HFF-Myc (cell line): ENCODE results near the gene ANAPC5.

Experiments used
- DNase-seq: peaks from one replicate; pipeline ENCODE4 v3.0.0-alpha.2; 2011; ENCODE audit warnings: low read depth; ENCODE audit errors: extremely low read depth
- H3K4me3 ChIP-seq: replicated peaks from 2 replicates; pipeline ENCODE4 v1.5.1; 2011; ENCODE audit warnings: low read depth, mild to moderate bottlenecking, control low read depth, low read length
- TF ChIP-seq, protein P1 (sequence below): IDR thresholded peaks from 2 replicates; pipeline ENCODE4 v1.5.1; 2012; ENCODE audit warnings: mild to moderate bottlenecking, low read depth, low read length, control low read depth; ENCODE audit errors: missing control alignments

ANAPC5 gene

DNA sequence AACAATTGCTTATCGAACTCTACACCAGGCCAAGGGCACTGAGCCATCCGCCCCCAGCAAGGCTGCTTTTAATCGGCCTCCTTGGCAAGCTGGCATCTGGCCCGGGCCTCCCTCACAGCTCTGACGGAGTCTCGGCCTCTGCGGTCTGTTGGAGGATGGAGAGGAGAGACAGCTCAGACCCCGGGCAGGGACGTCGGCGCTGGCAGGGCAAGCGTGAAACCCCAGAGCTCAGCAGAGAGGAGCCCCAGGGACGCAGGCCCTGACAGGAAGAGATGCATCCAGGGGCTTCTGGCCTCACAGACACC is 73.2 kb downstream of the ANAPC5 start:
- H3K4me3 ChIP-seq, result no peak overlapping the region
- TF ChIP-seq, protein P1, sequence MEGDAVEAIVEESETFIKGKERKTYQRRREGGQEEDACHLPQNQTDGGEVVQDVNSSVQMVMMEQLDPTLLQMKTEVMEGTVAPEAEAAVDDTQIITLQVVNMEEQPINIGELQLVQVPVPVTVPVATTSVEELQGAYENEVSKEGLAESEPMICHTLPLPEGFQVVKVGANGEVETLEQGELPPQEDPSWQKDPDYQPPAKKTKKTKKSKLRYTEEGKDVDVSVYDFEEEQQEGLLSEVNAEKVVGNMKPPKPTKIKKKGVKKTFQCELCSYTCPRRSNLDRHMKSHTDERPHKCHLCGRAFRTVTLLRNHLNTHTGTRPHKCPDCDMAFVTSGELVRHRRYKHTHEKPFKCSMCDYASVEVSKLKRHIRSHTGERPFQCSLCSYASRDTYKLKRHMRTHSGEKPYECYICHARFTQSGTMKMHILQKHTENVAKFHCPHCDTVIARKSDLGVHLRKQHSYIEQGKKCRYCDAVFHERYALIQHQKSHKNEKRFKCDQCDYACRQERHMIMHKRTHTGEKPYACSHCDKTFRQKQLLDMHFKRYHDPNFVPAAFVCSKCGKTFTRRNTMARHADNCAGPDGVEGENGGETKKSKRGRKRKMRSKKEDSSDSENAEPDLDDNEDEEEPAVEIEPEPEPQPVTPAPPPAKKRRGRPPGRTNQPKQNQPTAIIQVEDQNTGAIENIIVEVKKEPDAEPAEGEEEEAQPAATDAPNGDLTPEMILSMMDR, result no peak
- DNase-seq, result no peak

DNA sequence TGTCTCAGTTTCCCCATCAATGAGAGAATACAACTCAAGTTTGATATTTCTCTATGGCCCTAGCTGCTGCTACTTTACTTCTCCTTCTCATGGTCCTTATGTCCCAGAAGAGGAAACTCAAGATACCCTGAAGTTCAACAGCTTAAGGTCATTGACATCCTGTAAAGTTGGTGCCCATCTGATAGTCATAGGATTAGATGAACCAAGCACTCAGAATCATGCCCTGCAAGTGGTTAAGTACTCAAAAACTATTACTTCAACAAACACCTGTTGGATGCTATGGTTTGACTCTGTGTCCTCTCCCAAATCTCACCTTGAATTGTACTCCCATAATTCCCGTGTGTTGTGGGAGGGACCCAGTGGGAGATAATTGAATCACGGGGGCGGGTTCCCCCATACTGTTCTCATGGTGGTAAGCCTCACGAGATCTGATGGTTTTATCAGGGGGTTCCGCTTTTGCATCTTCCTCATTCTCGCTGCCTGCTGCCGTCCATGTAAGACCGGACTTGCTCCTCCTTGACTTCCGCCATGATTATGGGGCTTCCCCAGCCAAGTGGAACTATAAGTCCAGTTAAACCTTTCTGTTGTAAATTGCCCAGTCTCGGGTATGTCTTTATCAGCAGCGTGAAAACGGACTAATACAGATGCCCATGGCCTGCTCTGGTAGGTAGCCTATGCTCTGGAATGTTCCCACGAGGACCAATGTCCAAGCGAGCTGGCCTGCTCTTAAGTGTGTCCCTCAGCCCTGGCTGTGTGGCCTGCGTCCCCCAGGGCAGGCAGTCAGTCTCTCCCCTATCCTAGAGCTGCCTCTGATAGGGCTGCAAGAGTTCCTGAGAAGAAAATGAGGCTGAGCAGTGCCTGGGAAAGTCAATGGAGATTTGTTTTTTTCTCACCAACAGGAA is 73.8 kb downstream of the ANAPC5 start:
- TF ChIP-seq, protein P1, result no peak
- DNase-seq, result no peak
- H3K4me3 ChIP-seq, result no peak overlapping the region

DNA sequence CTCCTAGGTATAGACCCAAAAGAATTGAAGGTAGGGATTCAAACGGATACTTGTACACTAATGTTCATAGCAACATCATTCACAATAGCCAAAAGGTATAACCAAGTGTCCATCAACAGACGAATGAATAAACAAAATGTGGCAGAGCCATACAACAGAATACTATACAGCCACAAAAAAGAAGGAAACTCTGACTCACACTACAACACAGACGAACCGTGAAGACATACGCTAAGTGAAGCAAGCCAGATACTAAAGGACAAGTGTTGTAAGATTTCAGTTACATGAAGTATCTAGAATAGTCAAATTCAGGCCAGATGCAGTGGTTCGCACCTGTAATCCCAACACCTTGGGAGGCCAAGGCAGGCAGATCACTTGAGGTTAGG is 74.8 kb downstream of the ANAPC5 start:
- TF ChIP-seq, protein P1, result no peak
- H3K4me3 ChIP-seq, result no peak overlapping the region
- no peak for DNase-seq

DNA sequence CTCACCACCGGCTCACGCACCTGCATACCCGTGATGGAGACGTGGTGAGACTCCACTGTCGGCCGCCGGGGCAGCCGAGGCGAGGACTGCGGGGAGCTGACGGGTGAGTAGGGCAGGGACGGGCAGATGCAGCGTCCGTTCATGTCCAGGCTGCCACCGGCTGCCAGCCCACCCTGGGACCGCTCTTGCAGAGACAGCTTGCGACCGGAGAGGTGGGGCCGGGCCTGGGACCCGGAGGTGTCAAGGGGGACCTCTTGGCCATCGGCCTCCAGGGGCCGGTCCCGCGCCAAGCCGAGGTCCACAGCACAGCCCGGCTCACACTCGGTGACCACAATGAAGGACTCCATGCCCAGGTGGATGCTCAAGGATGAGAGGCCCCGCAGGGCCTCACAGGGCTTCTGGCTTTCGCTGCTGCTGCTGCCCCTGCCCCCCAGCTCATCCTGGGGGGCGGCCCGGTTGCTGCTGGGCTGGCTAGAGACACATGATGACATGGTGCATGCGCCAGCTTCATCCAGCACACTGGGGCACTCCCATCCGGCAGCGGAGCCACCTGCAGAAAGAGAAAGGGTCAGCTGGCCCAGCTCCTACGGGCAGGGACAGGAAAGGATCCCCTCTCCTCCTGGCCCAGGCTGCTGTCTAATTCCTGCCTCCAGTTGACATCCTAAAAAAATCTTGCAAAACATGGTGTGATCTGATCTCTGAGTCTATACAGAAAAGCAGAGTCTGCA is 78.0 kb downstream of the ANAPC5 start:
- TF ChIP-seq, protein P1, result no peak
- no peak for DNase-seq
- no peak overlapping the region for H3K4me3 ChIP-seq

DNA sequence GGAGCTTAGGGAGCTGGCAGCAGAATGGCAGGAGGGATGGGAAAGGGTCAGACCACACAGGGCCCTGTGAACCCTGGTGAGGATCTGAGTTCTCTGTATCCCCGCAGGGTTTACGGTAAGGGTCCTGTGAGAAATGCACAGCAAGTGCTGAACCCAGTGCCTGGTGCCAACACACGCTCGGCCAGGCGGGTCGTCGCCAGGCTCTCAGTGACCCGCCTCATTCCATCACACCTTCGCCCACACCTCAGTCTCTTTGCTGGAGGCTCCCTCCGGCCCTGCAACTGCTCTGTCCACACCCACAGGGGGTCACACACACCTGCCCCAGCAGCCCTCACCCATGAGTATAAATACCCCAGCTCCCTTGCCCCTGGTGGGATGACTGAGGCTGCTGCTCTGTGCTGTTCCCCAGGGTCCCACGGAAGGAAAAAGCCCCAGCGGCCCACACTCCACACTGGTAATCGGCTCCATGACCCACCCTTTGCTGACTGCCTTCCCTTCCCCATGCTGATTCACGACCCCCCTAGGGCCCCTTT is 78.8 kb downstream of the ANAPC5 start:
- TF ChIP-seq, protein P1, result no peak
- no peak overlapping the region for H3K4me3 ChIP-seq
- no peak for DNase-seq

DNA sequence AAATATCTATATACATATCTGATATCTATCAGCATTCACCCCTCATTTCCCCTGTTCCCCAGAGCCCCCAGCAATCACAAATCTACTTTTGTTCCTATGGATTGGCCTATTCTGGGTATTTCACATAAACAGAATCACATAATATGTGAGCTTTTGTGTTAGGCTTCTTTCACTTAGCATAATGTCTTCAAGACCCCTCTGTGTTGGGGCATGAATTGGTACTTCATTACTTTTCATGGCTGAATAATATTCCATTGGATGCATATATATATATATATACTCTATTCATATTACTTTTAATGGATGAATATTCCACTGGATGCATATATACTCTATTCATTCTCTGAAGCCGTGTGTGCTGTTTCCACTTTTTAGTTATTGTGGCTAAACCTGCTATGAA is 84.4 kb downstream of the ANAPC5 start:
- no peak for DNase-seq
- TF ChIP-seq, protein P1, result no peak
- H3K4me3 ChIP-seq, result no peak overlapping the region
